Occipital lobe (tissue), 2 donors: ENCODE measurements around the gene RTP2. TPM values are rescaled to one million over a fixed set of nuclear protein-coding genes. Genes with fewer than 3 reads are reported as not detected.

Experiments
- DNase-seq: peaks from one replicate; lab custom pipeline; 2025; lab: John Stamatoyannopoulos, UW
- total RNA-seq: library from RNA; depleted of rRNA; stranded (reverse); fragments of >200 nt; gene quantifications from one replicate; pipeline ENCODE4 v1.2.3, GENCODE V29; 2014

Gene RTP2
- total RNA-seq, 1 donor from 2014 or later = not detected

DNA sequence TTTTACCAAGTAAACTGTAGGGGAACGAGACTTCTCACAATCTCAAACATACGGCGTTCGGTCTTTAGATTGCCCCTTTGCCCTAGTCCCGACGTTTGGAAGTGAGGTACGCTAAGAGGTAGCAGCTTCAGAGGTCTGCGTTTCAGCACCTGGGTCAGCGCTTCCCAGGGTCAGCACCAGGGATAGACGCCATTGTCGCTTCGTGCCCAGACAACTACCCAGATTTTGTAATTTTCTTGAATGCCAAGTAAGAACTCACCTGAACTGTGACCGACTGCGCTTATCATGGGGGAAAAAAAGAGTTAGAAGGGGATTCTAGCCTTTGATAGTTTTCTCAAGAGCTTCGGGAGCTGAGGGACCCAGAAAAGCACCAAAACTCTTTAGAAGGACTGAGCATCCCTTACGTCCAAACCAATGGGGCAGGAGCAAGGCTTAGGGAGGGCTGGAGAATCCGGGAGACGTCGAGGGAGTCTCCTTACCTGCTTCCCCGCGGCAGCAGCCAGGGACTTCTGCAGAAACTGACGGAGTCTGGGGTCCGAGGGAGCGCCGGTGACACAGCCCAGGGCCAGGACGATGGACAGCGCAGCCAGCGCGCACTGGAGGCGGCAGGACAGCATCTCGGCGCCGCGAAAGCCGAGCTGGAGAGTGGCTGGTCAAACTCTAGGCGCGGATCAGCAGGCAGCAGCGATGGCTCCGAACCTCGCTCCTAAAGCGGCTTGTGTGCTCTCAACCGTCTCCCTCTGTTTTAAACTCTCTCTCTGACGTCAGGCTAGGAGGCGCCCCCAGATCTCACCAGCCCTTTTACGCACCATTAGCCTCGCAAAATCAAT is 32.5 kb downstream of the RTP2 start, which contains the start of gene SST:
Gene SST, minus strand, starts transcription at position 720 of the 830 bp plus-strand sequence. Its CDS starts 103 bp downstream, at position 617.
- DNase-seq = no peak

DNA sequence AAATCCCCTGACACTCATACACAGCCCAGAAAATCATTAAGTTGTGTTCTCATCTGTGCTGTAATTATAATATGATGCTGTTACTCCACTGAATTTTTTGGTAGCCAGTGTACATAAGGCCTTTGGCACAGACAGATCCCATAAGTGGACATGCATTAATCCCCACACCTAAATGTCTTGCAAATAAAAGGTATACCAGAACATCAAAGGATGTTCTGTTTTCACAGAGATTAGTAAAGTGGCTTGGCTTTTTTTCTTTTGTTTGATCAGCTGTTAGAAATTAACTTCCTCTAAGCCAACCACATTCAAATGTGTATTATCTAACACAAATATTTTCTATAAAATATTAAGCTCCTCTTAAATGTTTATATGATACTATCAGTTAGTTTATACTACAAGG is 34.8 kb downstream of the RTP2 start:
- DNase-seq = no peak

DNA sequence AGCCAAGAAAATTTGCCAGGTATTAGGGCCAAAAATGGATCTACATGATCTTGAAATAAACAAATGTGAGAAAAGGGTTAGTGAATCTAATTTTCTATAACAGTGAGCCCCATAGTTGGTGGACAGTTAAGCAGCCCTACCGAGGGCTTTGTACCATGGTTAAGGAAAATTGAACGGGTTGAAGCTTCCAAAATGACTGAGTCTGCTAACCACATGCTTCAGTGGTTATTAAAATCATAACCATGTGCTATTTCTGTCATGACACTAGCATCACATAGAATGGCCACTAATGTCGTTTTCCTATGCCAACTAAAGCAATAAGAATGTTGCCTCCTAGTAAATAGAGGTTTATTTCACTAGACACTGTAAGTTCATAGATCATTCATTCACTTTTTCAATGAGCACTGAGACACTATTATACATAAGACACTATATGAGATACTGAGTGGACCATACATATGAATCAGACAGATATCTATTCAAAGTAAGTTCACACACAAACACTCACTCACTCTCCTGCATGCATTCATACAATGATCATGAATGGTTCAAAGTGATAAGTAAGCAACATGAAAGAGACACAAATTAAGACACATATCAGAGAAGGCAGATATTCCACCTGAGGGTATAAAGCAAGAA is 36.5 kb downstream of the RTP2 start:
- DNase-seq = no peak

DNA sequence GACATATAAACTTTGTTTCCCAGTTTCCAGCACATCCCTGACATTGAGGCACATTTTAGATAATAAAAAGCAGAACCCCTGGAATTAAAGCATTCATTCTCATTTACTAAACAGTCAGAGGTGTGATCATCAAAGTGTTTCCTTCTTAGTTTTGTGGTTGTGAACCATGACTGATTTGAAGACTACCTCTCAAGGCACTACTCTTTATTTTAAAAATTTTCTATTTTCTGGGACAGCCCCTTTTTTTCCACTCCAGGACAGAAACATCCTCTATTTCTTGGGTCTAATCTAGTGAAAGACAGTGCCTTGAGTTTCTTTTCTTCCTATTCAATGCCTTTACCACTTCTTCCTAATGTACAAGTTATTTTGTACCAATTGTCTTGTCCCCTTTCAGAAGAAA is 37.3 kb downstream of the RTP2 start:
- no peak for DNase-seq

DNA sequence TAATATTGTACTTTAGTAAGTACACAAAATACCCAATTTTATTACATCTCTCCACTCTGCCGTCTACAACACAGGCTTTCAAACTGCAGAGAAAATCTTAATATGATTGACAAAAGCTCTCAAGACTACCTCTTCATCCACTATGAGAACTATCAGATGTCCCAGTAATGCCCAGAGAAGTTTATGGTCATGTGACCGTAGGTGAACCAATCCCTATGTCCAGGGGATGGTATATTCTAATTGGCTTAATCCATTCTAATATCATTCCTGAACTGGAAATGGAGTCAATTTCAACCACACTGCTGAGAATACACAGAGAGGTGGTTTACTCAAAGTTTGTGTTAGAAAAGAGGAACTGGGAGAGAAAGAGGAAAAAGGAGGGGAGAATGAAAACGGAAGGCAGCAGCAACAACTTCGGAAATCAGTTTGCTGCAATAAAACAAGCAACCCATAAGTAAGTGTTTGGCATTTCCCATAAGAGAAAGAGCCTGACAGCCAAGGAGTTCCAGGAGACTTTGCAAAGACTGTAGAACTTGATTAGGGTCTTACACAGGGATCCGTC is 39.4 kb downstream of the RTP2 start:
- no peak for DNase-seq

DNA sequence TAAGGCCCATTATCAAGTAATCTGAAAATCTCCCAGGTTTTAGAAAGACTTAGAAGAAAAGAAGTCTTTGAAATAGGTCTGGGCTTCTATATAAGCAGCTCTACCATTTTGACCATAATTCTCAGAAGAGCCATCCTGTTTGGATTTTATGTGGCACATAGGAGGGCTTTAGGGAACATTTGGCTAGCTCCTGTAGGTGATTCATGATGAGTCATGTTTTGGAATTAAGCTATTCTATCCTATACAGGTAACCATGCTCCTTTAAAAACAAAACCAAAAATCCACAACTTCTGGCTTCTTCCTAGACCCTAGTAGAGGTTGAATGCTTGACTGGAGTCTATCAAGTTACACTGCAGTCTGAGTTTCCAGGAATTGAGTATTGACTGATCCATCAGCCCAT is 41.1 kb downstream of the RTP2 start:
- no peak for DNase-seq

DNA sequence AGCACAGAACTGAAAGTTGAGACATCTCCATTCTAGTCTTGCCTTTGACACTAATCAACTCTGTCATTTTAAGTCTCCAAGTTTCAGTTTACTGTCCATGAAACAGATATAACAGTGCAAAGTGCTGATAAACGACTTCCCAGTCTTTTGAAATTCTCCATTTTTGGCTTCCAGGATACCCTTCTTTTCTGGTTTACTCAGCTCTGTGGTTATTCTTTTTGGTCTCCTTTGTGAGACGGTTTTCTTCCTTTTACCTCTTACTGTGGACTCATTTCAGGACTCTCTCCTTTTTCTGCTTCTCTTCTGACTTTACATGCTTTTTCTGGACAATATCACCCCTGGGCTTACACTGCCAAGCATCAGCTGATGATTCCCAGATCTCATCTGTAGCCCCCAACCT is 51.1 kb downstream of the RTP2 start:
- no peak for DNase-seq

Other genes starting within 250 kb of the RTP2 start
- 5.6 TPM for gene SST, start 32.2 kb downstream of the RTP2 start, total RNA-seq
- gene BCL6, start 42.9 kb upstream of the RTP2 start, total RNA-seq = 7.5 TPM